GM12874 (cell line): ENCODE data around the gene WFIKKN1.

Experiments
- CTCF ChIP-seq: IDR thresholded peaks from 2 replicates; pipeline ENCODE4 v1.5.1; 2011; ENCODE audit warnings: low read depth, mild to moderate bottlenecking, control low read depth, low read length, moderate library complexity; ENCODE audit not compliant: insufficient read depth

WFIKKN1 gene

GRCh38 chr16:590815-591200, 40.0 kb upstream of the WFIKKN1 start:
- TF ChIP-seq CTCF: no peak

GRCh38 chr16:591231-591630, 39.6 kb upstream of the WFIKKN1 start:
- TF ChIP-seq CTCF: no peak

GRCh38 chr16:591892-592517, 38.8 kb upstream of the WFIKKN1 start:
- TF ChIP-seq CTCF: no peak

DNA sequence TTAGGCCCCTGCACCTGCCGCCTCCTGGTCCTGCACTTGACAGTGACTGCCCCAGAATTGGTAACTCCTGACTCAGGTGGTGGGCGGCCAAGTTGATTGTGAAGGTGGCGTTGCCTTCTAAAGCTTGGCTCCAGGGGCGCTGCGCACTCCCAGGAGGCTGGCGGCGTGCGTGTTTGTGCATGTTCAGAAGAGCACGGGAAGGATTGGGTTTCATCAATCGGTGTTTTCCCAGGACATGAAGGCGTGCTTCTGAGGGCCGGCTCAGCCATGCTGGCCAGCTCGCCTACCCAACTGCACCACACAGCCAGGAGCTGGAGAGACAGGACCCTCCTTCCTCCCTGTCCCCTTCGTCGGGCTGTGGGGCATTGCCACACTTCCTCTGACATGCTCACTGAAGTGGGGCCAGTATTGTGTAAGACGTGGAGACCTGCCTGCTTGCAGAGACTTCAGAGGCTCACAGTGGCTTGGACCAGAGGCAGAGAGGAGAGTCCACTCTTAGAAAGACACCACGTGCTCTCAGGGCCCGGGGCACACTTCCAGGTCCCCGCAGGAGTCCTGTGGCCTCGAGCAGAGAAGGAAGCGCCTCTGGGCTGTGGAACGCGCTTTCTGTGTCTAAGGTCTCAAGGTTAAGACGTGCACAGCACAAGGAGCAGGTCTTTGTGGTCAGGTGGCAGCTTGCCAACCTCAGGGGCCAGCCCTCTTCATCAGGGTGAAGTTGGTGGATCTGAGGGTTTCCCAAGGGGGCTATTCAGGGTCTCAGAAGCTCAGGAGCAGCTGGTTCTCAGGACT, 38.1 kb upstream of the WFIKKN1 start:
- no peak for TF ChIP-seq CTCF

DNA sequence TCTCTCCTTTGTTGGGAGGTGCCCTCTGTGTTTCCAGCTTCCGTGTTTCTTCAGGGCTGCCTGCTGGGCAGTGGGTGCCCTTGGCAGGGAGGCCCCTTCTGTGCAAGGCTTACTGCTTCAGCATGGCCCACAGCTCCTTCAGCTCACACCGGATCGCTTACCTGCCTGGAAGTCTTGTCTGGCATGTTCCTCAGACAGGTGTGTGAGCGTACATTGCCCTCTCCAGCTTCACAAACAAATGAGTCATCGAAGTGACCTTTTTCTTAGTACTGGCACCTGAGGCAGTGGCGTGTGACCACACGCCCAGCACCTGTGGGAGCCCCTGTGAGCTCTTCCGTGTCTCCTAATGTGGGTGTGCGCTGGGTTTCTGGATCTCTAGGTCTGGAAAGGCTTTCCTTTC, 37.4 kb upstream of the WFIKKN1 start:
- no peak for TF ChIP-seq CTCF

DNA sequence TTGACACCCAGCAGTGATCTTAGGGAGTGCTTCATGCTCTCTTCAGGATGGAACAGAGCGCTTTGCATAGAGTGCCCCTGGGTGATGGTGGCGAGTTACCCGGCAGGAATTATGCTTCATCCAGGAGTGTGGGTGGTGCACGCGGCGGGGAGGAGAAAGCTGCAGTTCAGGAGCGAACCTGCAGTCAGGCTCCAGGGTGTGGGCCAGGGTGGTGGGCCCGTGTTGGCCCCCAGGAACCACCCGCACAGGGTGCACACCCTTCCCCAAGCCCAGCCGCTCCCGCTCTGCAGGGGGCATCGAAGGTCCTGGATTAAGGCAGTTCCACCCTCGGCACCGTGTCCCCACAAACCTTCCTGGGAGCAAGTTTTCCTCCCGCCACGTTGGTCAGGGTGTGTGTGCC, 37.0 kb upstream of the WFIKKN1 start:
- no peak for TF ChIP-seq CTCF

GRCh38 chr16:595094-595528, 35.7 kb upstream of the WFIKKN1 start:
- no peak for TF ChIP-seq CTCF
